ENCODE measurements around the gene TBL1X. TPM values are rescaled to one million over a fixed set of nuclear protein-coding genes. Genes with fewer than 3 reads are reported as not detected.

TBL1X gene
- total RNA-seq, 2 experiments from 2014 or later, result 16.1 to 35.7 TPM

DNA sequence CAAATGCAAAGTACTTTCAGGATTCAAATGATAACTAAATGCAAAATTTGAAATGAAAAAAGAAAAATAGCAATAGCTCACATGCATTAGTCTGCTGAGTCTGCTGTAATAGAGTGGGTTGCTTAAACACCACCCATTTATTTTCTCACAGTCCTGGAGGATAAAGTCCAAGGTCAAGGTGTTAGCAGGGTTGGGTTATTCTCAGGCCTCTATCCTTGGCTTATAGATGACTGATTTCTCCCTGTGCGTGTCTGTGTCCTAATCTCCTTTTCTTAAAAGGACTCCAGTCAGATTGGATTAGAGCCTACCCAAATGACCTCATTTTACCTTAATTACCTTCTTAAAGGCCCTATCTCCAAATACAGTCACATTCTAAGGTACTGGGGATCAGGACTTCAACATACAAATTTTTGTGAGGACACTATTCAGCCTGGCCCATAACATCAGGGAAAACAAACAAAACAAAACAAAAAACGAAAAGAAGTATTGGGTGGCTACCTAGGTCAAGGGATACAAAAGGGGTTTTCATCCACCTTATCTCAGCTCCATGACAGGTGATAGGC, 6.3 kb upstream of the TBL1X start:
- ChIA-PET CTCF (ENCODE audit: unreplicated experiment) (no interaction called here), POLR2A (no interaction called here)
- H3K9me2 ChIP-seq (ENCODE audit: insufficient read depth, low read length), result no peaks in the 10 kb centered on the region
- H3K79me2 ChIP-seq (ENCODE audit: insufficient read depth, low read depth, low read length), result no peaks in the 10 kb centered on the region
- intact Hi-C loops (cut with micrococcal nuclease; ENCODE audit: unreplicated experiment), result no loop called here
- TF ChIP-seq, protein P1, sequence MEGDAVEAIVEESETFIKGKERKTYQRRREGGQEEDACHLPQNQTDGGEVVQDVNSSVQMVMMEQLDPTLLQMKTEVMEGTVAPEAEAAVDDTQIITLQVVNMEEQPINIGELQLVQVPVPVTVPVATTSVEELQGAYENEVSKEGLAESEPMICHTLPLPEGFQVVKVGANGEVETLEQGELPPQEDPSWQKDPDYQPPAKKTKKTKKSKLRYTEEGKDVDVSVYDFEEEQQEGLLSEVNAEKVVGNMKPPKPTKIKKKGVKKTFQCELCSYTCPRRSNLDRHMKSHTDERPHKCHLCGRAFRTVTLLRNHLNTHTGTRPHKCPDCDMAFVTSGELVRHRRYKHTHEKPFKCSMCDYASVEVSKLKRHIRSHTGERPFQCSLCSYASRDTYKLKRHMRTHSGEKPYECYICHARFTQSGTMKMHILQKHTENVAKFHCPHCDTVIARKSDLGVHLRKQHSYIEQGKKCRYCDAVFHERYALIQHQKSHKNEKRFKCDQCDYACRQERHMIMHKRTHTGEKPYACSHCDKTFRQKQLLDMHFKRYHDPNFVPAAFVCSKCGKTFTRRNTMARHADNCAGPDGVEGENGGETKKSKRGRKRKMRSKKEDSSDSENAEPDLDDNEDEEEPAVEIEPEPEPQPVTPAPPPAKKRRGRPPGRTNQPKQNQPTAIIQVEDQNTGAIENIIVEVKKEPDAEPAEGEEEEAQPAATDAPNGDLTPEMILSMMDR (conservative IDR thresholded peaks at IDR 0.05; ENCODE audit: low read length), result no peak
- TF ChIP-seq EZH2phosphoT487 (IDR thresholded peaks at IDR 0.05; ENCODE audit: borderline replicate concordance, low read depth, low read length), result no peak
- no peak overlapping the region for H3K4me2 ChIP-seq (ENCODE audit: low read length)
- no peaks in the 10 kb centered on the region for H4K20me1 ChIP-seq (ENCODE audit: insufficient read depth, low read length)
- BruUV-seq (replicated peaks), result no TSS peak
- H3K36me3 ChIP-seq (ENCODE audit: insufficient read depth, low read length), result no peaks in the 10 kb centered on the region
- no peak for DNase-seq (ENCODE audit: low spot score)
- no peak overlapping the region for H3K4me3 ChIP-seq (ENCODE audit: low read depth, low read length, poor library complexity, severe bottlenecking)
- H3K4me1 ChIP-seq (ENCODE audit: insufficient read depth, low read length, poor library complexity, severe bottlenecking), result peaks cover 14% of the 10 kb centered on the region
- H3K9me3 ChIP-seq (ENCODE audit: low read length), result no peaks in the 10 kb centered on the region
- no peak overlapping the region for H3K27ac ChIP-seq (ENCODE audit: low read depth, low read length, poor library complexity, severe bottlenecking)
- H2AFZ ChIP-seq (ENCODE audit: low read length), result no peak overlapping the region

DNA sequence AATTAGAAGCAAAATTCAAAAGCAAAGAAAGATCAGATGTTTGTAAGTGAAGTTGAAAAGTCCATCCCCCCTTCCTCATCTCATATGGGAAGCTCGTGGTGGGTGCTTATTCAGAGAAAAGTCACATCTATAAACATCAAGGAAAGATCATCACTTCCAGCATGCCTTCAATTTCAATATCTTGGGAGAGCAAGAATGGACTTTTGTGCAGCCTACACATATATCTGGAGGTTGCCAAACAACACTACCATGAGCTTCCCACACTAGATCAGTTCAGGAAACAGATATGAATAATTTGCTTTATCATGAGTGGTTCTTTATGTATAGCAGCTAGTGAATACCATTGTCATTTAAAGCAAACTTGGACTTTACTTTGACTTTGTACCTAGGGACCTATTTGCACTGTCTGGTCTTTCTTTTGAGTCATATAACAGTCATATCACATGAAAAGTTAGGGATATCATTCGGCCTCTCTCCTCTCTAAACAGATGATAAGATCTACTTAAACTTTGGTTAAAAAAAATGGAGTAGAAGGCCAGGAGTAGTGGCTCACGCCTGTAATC, 5.6 kb upstream of the TBL1X start:
- Histone ChIP-seq H2AFZ (ENCODE audit: low read length) (no peak overlapping the region), H3K27ac (ENCODE audit: low read depth, low read length, poor library complexity, severe bottlenecking) (no peak overlapping the region), H3K4me2 (ENCODE audit: low read length) (no peak overlapping the region), H3K36me3 (ENCODE audit: insufficient read depth, low read length) (no peaks in the 10 kb centered on the region), H3K79me2 (ENCODE audit: insufficient read depth, low read depth, low read length) (no peaks in the 10 kb centered on the region), H4K20me1 (ENCODE audit: insufficient read depth, low read length) (no peaks in the 10 kb centered on the region), H3K4me3 (ENCODE audit: low read depth, low read length, poor library complexity, severe bottlenecking) (no peak overlapping the region), H3K9me3 (ENCODE audit: low read length) (no peaks in the 10 kb centered on the region), H3K9me2 (ENCODE audit: insufficient read depth, low read length) (no peaks in the 10 kb centered on the region), H3K4me1 (ENCODE audit: insufficient read depth, low read length, poor library complexity, severe bottlenecking) (peaks cover 18% of the 10 kb centered on the region)
- POLR2A ChIA-PET, result no interaction called here
- CTCF ChIA-PET (ENCODE audit: unreplicated experiment), result no interaction called here
- intact Hi-C loops (cut with micrococcal nuclease; ENCODE audit: unreplicated experiment), result no loop called here
- DNase-seq (ENCODE audit: low spot score), result no peak
- TF ChIP-seq, protein P1 (conservative IDR thresholded peaks at IDR 0.05; ENCODE audit: low read length), result no peak
- TF ChIP-seq EZH2phosphoT487 (IDR thresholded peaks at IDR 0.05; ENCODE audit: borderline replicate concordance, low read depth, low read length), result no peak
- BruUV-seq (replicated peaks), result no TSS peak

DNA sequence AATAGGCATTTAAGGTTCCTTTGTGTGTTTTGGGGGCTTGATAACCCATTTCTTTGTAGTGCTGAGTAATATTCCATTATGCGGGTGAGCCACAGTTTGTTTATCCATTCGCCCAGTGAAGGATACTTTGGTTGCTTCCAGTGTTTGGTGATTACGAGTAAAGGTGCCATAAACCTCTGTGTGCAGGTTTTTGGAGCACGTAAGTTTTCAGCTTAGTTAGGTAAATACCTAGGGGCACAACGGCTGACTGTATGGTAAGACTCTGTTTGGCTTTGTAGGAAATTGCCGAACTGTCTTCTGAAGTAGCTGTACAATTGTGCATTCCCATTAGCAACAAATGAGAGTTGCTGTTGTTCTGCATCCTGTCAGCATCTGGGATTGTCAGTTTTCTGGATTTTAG, 3.8 kb upstream of the TBL1X start:
- no peaks in the 10 kb centered on the region for H3K36me3 ChIP-seq (ENCODE audit: insufficient read depth, low read length)
- H3K79me2 ChIP-seq (ENCODE audit: insufficient read depth, low read depth, low read length), result no peaks in the 10 kb centered on the region
- H3K4me2 ChIP-seq (ENCODE audit: low read length), result no peak overlapping the region
- no peak for DNase-seq (ENCODE audit: low spot score)
- peaks cover 21% of the 10 kb centered on the region for H3K4me1 ChIP-seq (ENCODE audit: insufficient read depth, low read length, poor library complexity, severe bottlenecking)
- TF ChIP-seq EZH2phosphoT487 (IDR thresholded peaks at IDR 0.05; ENCODE audit: borderline replicate concordance, low read depth, low read length), result no peak
- TF ChIP-seq, protein P1 (conservative IDR thresholded peaks at IDR 0.05; ENCODE audit: low read length), result no peak
- no peaks in the 10 kb centered on the region for H3K9me3 ChIP-seq (ENCODE audit: low read length)
- no TSS peak for BruUV-seq (replicated peaks)
- H3K27ac ChIP-seq (ENCODE audit: low read depth, low read length, poor library complexity, severe bottlenecking), result no peak overlapping the region
- POLR2A ChIA-PET, result no interaction called here
- no peaks in the 10 kb centered on the region for H4K20me1 ChIP-seq (ENCODE audit: insufficient read depth, low read length)
- intact Hi-C loops (cut with micrococcal nuclease; ENCODE audit: unreplicated experiment), result loop anchor here (5.0 kb wide), 3 partner anchors 119 to 656 kb away; no protein-coding TSS in a partner anchor
- CTCF ChIA-PET (ENCODE audit: unreplicated experiment), result no interaction called here
- no peak overlapping the region for H3K4me3 ChIP-seq (ENCODE audit: low read depth, low read length, poor library complexity, severe bottlenecking)
- H2AFZ ChIP-seq (ENCODE audit: low read length), result no peak overlapping the region
- no peaks in the 10 kb centered on the region for H3K9me2 ChIP-seq (ENCODE audit: insufficient read depth, low read length)

Measured in OCI-LY7 (cell line).